ENCODE results near the gene SPA17.
A peak's percentile ranks its signal among the peaks of the same experiment; 100 is the strongest.

SPA17 gene

DNA sequence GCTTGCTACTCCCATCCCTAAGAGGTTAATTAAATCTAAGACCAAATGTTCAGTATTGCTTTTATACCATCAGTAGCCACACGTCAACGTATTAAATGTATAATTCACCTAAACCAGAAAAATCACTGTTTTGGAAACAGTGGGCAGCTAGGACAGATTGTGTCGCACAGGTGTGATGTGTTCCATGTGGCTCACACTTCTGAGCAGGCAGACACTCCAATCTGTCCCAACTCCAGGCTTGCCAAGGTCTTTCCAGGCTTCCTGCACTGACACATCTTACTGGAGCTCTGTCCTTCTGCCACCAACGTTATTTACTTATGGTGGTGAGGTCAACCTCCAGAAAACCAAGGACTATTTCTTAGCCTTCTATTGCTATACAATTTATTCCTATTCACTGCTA, 11.6 kb upstream of the SPA17 start:
- DNase-seq (ENCODE audit: low spot score) = no peak

DNA sequence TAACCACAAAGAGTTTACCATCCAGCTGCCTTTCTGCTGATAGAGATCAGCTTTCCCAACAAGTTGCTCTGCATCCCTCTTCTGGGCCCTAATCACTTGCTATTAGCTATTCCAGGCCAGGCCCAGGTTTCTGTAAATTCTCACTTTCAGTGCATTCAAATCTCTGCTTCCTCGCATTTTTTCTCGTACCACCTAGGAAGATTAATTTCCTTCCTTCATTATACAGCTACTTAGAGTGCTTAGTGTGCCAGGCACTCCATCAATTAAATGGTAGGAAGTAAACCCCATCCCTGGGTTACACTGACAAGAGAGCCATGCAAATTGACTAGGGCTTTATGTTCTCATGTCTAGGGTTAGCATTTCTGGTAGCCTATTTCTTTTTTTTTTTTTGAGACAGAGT, 9.8 kb upstream of the SPA17 start:
- DNase-seq (ENCODE audit: low spot score) = no peak

DNA sequence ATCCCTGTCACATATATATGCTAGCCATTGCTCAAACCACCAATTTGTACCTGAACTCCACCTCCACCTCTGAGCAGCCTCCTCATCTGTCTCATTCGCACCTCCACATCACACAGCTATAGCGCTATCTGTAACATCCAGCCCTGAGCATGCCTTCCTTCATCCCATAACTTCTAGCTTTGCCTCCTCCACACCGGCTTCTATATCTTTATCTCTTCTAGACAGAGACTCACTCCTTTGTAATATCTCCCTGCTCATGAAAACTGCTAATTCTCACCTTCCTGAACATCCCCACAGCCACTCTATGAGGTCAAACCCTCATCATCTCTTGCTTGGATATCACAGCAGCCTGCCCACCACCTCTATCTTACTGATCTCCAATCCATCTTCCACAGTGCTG, 6.1 kb upstream of the SPA17 start:
- DNase-seq (ENCODE audit: low spot score) = no peak

DNA sequence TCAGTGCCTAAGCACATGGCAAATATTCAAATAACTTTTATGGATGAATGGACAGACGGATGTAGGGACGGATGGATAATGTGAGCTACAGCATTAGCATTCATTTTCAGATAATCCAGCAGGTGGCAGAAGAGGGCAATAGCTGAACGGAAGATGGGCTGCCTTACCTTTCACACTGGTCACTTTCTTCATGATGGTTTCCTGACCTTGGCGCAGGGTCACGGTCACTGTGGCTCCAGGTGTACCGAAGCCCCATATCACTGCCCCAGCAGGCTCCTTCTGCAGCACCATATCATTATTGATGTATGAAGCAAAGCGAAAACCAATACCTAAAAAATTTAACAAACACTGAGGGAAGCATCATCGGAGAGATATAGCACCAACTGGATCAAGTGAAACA, 4.5 kb upstream of the SPA17 start:
- peak; percentile 75 for DNase-seq (ENCODE audit: low spot score)

DNA sequence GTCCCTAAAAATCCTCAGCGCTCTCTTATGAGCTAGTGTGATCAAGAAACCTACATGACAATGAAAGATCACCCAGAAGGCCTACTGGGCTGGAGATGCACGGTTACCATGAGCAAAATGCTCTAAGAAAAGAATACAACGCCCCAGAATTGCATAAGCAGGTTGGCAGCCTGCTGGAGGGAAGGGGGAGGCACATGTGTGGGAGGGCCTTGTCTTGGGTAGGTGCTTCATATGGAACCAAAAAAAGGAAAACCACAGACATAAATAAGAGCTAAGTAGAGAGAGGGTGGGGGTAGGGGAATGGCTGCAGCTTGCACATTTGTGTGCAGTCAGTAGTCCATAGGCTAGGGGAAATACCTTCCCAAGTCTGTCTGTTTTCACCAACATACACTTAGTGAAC, 3.0 kb upstream of the SPA17 start:
- DNase-seq (ENCODE audit: low spot score) = no peak

DNA sequence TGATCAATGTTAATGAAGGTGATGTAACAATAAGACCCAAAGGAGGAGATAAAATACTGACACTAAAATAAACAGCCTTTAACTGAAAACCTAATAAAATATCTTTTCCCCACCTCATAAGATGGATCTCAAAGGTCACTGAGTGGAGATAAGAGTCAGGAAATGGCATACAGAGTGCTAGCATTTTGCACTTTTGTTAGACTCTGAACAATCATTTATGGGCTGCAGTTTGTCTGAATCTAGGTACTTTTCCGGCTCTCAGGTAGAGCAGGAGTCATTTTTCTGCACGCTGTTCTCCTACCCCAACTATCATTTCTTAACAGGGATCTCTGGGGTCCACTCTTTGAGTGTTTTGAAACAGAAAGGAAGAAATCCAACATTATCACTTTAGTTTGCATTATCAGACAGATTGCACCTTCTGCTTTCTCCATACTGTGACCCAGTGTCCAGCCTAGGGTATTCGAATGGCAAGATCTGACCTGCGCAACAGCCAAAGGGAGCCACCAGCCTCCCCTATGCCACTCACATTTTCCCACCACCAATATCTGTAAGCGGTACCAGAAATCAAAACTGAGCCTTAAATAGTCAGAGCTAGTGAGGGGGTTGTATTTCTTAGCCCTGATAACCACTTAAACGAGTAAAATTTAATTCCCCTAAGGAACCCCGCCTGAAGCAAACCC, 1.0 kb upstream of the SPA17 start:
- no peak for DNase-seq (ENCODE audit: low spot score)

DNA sequence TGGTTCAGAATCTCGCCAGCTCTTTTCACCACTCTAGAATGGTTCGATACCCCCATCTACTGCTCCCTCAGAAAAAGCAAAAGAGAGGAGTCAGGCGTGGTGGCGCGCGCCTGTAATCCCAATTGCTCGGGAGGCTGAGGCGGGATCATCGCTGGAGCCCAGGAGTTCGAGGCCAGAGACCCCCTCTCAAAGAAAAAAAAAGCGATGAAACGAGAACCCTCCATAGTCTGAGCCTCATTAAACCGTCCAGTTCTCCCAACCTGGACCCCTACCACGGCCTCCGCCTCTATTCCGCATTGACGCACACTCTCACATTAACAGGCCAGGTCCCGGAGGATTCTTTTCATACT, 439 bp downstream of the SPA17 start:
- no peak for DNase-seq (ENCODE audit: low spot score)

DNA sequence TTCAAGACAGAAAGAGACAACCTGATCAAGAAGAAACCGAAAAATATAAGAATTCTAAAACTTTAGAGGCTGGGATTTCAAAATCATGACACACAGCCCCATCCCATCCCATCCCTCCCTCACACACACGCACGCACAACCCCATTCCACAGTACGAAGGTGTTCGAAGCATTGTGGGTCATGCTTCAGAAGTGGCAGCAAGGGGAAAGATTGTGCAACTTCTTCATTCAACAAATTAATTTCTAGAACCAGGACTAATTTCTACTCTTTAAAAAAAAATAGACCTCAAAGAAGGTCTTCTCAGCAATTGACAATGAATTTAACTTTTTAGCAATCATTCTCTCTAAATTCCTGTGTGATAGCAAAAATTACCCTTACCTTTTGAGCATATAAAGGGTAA, 867 bp downstream of the SPA17 start:
- no peak for DNase-seq (ENCODE audit: low spot score)

DNA sequence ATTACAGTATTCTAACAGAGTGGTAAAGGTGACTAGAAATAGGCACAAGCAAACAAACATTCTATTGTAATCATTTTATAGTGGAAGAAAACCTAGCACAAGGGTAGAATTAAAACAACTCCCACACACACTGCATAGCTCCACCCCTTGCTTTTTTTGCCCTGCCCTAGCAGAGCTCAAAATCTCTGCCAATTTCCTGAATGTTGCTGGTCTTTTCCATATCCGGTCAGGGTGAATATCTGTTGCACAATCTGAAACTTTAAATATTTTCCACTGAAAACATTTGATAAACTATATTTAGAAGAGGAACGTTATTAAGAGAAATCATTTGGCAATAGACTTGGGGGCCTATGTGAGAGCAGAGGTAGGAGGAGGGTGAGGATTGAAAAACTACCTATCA, 2.7 kb downstream of the SPA17 start:
- DNase-seq (ENCODE audit: low spot score) = peak; percentile 60

DNA sequence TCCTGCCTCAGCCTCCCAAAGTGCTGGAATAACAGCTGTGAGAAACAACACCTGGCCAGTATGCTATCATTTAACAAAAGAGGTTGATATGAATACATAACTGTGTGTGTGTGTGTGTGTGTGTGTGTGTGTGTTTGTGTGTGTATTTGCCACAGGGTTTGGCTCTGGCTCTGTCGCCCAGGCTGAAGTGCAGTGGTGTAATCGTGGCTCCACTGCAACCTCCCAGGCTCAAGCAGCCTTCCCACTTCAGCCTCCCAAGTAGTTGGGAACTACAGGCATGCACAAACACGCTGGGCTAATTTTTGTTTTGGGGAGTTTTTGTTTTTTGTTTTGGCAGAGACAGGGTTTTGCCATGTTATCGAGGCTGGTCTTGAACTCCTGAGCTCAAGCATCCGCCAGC, 4.7 kb downstream of the SPA17 start:
- no peak for DNase-seq (ENCODE audit: low spot score)

DNA sequence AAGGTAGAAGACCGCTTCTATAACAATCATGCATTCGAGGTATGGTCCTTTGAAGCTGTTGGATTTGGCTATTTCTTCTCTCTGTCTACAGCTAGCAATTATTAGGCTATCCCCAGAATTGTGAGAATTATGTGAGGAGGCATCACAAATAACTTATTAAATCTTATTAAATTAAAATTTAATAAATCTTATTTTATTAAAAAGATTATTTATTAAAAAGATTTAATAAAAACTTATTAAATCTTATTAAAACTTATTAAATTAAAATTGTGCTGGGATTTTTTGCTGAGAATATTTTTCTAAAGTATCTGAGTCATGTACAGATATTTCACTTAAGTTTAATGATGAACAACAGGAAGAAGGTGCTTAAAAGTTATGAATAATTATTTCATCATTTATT, 7.7 kb downstream of the SPA17 start:
- no peak for DNase-seq (ENCODE audit: low spot score)

DNA sequence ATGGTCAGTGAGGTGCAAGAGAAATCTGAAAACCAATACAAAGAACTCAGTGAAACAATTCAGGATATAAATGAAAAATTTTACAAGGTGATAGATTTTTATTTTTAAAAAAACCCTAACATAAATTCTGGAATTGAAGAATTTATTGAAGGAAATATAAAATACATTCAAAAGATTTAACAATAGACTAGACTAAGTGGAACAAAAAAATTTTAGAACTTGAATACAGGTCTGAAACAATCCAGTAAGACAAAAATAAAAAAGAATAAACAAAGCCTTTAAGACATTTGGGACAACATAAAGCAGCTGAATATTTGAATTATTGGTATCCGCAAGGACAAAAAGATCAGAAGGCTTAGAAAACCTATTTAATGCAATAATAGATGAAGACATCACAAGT, 8.7 kb downstream of the SPA17 start:
- DNase-seq (ENCODE audit: low spot score) = no peak

DNA sequence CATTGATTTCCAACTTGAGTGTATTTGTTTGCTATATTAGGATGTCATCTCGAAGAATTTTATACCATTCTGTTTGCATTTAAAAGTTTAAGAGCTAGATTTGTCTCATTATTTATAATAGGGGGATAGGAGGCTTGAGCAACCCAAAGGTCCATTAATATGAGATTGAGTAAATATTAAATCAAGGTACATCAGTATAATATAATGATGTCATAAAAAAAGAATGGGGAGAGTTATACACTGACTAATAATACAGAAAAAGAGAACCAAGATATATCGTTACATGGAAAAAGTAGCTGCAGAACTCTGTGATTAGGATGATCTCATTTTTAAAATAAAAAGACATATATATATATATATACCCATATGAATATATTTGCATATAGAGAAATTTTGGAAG, 19.4 kb downstream of the SPA17 start:
- DNase-seq (ENCODE audit: low spot score) = no peak

DNA sequence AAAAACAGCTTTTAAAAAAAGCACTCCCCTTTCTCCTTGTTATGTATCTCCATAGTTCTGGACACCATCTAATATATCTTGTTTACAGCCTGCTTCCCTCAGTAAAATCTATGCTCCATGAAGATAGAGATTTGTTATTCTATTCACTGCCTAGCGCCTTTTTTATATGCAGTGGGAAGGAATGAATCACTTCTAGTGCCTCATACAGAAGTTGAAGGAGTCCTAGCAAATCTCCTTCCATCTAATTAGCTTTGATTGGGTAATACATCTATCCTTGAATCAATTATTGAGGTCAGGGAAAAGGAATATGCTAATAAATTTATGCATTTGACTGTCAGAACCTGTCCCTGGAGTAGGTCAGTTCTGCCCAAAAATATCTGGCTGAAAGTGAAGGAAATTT, 25.8 kb downstream of the SPA17 start:
- no peak for DNase-seq (ENCODE audit: low spot score)

DNA sequence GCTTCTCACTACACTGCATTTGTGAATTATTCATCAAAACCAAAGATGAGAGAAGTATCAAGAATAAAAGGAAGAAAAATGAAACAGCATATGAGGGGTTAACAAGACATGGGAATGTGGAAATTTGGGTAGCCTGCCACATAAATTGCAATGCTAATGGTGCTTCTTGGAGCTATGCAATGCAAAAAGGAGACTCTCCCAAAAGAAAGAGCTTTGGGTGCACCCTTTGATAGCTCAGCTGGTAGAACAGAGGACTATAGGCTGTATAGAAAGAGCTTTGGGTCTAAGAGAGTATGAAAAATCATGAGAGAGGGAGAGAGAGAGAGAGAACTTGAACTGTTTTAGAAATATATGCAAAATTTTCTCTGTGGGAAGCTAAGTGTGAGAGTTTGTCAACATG, 26.3 kb downstream of the SPA17 start:
- DNase-seq (ENCODE audit: low spot score) = no peak

DNA sequence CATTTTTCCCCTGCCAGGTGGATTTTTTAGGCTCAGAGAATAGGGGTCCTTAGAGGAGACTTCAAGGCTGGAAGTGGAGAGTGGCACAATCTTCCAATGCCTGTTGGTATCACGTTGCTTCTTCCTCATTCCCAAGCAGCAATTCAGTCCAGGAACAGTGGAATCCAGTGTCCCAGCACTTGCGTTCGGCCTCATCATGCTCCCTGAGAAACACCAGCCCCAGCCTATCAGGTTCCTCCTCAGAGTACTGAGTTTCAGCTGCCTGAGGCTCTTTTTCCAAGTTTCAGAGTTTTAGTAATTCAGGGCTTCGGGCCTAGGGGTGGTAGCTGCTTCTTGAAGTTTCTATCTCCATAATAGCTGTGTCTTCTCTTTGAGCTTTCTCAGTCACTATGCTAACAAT, 34.1 kb downstream of the SPA17 start:
- no peak for DNase-seq (ENCODE audit: low spot score)

DNA sequence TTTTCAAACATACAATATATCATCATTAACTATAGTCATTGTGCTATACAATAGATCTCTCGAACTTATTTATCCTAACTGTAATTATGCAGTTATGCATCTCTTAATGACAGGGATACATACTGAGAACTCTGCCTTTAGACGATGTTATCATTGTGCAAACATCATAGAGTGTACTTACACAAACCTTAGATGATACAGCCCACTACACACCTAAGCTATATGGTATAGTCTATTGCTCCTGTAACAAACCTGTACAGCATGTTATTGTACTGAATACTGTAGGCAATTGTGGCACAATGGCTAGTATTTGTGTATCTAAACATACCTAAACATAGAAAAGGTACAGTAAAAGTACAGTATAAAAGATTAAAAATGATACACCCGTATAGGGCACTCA, 38.7 kb downstream of the SPA17 start:
- no peak for DNase-seq (ENCODE audit: low spot score)

DNA sequence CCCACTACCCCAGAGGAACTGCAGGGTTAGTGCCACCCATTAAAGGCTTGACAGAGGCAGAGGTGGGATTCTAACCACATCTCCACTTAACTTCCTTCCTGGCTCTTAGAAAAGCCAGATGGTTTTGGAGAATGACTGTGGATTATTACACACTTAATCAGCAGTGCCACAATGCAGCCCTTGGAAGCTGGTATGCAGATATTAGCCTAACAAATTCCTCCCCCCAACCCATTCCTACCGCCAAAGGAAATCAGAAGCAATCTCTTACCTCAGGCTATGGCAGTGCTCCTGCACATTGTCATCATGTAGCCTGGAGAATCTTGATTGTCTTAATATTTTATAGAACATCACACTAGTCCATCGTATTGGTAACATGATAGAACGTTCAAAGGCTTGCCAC, 42.9 kb downstream of the SPA17 start:
- DNase-seq (ENCODE audit: low spot score) = no peak

DNA sequence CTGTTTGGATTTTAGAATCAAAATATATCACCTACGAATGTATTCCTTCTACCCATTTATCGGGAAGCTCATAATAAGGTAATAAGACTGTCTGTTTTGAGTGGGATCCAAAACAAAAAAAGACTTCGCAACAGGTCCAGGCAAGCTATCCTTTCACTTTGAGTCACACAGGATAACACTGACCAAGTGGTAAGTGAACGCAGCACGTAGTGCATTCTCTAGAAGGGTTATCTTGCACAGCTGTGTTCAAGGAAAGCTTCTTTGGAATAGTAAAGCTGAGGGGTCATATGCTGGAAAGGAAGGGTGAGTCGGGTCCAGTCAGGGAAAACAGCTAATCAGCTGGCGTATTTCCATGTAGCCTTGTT, 43.7 kb downstream of the SPA17 start:
- no peak for DNase-seq (ENCODE audit: low spot score)

DNA sequence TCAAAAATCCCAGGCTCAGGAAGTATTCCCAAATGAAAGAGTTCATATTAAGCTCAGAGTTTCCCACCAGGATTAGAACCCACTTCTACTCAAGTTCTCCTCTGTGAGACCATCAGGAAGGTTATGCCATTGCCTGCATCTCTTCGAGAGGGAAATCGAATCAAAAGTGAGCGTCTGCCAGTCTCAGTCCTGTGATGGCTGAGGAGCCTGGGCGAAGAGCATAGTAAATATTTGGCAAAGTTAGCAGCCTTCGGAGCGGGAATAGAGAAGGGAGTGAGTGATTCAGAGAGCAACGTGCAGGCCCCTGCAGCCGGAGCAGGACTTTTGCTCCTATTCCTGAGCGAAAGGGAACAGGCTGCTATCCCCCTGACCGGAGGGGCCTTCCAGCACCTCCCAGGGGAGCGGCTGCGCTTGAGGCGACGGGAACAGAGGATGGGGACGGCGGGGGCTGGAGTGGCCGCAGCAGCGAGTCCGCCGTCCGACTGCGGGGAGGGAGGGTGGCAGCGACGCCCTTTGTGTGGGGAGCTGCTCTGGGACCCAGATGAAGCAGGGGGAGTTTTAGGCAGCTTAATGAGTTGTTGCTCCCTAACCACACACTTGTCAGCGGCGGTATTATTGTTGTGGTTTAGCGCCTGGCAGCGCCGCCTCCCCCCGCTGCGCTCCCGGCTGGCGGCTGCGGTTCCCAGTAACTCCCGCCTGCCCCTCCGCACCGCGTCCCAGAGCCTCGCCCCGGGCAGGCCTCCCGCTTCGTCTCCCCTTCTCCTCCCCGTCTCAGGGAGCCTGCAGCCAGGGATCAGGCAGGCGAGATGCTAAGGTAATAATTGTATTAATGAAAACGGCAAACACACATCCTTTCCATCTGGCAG, 44.3 kb downstream of the SPA17 start:
- DNase-seq (ENCODE audit: low spot score) = no peak

DNA sequence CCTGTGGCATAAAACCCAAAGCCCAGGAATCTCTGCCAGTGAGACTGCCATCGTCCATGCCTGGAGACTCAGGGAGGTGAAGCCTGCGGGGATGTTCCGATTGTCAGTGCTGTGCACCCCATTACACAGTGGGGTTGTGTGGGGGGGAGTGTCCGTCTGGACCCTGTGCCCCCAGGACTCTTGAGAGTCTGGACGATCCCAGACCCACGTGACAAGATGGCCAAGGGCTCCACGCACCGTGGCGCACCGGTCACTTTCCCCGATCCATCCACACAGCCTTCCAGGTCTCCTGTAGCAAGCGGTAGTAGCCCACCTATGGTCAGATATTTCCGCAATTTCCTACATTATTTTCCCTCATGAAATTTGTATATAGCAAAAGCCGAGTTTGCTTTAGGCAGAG, 45.1 kb downstream of the SPA17 start:
- DNase-seq (ENCODE audit: low spot score) = no peak

DNA sequence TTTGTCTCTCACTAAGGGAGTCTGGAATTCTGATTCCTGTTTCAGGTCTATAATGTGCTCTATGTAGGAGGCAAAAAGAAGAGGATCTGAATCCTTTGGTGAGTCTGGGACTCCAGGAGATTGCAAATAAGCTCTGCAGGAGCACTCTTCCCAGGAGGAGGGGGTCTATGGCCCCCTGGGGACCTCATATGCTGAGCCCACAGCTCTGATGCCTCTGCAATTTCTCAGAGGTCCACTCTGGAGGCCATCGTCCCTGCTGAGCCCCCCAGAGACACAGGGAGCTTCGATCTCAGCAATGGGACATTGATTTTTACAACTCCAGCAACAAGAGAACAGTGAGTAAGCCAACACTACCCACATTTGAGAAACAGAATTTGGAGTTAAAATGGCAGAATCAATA, 45.8 kb downstream of the SPA17 start:
- no peak for DNase-seq (ENCODE audit: low spot score)

DNA sequence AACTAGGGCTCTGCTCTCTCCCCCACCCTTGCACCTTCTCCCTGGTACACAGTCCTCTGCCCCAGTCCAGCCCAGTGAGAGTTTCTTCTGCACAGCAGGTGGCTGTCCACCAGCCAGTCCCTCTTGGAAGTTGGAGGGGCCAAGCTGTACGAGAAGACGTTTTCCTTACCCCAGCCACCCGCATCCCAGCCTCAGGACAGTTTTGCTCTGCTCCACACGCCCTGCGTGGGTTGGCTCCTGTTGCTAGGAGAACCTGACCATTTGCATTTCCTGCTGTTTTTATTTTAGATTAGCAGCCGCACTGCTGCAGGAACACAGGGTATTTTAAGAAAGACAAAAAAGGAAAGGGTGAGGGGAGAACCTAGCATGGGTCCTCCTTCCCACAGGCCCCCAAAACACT, 48.5 kb downstream of the SPA17 start:
- DNase-seq (ENCODE audit: low spot score) = no peak
